ENCODE data around the gene LAMA4.

Gene LAMA4

DNA sequence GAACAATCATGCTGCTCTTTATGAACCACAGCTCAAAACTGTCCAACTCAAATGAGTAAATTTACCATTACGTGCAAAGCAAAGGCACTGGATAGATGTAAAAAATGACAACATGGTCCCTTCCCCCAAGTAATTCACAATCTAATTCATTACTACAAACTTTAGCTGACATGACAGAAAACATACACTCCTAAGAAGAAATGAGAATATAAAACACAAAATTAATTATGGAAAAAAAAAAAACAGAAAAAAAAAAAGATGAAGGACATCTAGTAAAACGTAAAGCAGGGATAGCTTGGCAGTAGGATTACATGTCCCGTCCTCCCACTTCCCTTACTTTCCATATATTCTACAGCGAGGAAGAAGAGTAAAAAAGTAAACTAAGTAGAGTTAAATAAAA, 172.8 kb downstream of the LAMA4 start:
- Histone ChIP-seq H3K27me3 (ENCODE audit: insufficient read depth, low read length) (no peaks in the 10 kb centered on the region), H3K4me3 (ENCODE audit: low read length) (no peak overlapping the region), H3K4me1 (ENCODE audit: insufficient read depth, low read length) (peaks cover 6% of the 10 kb centered on the region), H3K9me3 (ENCODE audit: low read length) (no peaks in the 10 kb centered on the region), H2AFZ (ENCODE audit: low read depth, low read length) (no peak overlapping the region), H3K36me3 (ENCODE audit: insufficient read depth, low read length) (peaks cover 62% of the 10 kb centered on the region)

- H3K27me3 ChIP-seq (ENCODE audit: insufficient read depth, low read length) = no peaks in the 10 kb centered on the region
Measured at GRCh38 chr6:112066606-112067005, 187.8 kb downstream of the LAMA4 start.

GRCh38 chr6:112065426-112065986, 188.9 kb downstream of the LAMA4 start:
- Histone ChIP-seq H3K4me3 (ENCODE audit: low read length) (no peak overlapping the region), H3K4me1 (ENCODE audit: insufficient read depth, low read length) (peaks cover 4% of the 10 kb centered on the region), H3K27me3 (ENCODE audit: insufficient read depth, low read length) (no peaks in the 10 kb centered on the region), H2AFZ (ENCODE audit: low read depth, low read length) (no peak overlapping the region), H3K9me3 (ENCODE audit: low read length) (no peaks in the 10 kb centered on the region), H3K36me3 (ENCODE audit: insufficient read depth, low read length) (peaks cover 13% of the 10 kb centered on the region)

More at GRCh38 chr6:112066606-112067005, 187.8 kb downstream of the LAMA4 start:
- no peaks in the 10 kb centered on the region for H3K9me3 ChIP-seq (ENCODE audit: low read length)
- H2AFZ ChIP-seq (ENCODE audit: low read depth, low read length) = no peak overlapping the region
- peaks cover 23% of the 10 kb centered on the region for H3K36me3 ChIP-seq (ENCODE audit: insufficient read depth, low read length)
- H3K4me1 ChIP-seq (ENCODE audit: insufficient read depth, low read length) = no peaks in the 10 kb centered on the region
- H3K4me3 ChIP-seq (ENCODE audit: low read length) = no peak overlapping the region

DNA sequence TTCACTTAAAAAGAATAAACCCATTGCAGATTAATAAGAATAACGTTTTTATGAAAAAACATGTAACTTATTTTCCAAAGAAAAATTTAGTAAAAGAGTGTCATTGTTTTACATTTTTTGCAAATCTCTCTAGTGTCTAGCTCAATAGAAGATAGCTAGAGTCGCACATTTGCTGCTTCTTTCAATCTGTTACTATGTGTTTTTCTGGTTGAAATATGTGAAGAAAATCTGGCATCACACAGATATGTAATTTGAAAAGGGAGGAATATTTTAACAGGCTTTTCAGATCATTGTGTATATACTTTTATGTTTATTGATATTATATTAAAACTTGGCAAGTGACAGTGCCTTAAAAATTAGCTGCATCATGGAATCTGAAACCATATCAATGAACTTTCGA, 191.4 kb downstream of the LAMA4 start:
- Histone ChIP-seq H3K4me3 (ENCODE audit: low read length) (no peak overlapping the region), H3K4me1 (ENCODE audit: insufficient read depth, low read length) (peaks cover 4% of the 10 kb centered on the region), H3K9me3 (ENCODE audit: low read length) (no peaks in the 10 kb centered on the region), H3K36me3 (ENCODE audit: insufficient read depth, low read length) (no peaks in the 10 kb centered on the region), H3K27me3 (ENCODE audit: insufficient read depth, low read length) (no peaks in the 10 kb centered on the region), H2AFZ (ENCODE audit: low read depth, low read length) (no peak overlapping the region)

- no peaks in the 10 kb centered on the region for H3K36me3 ChIP-seq (ENCODE audit: insufficient read depth, low read length)
- no peaks in the 10 kb centered on the region for H3K9me3 ChIP-seq (ENCODE audit: low read length)
- no peaks in the 10 kb centered on the region for H3K27me3 ChIP-seq (ENCODE audit: insufficient read depth, low read length)
- H2AFZ ChIP-seq (ENCODE audit: low read depth, low read length) = no peak overlapping the region
- no peak overlapping the region for H3K4me3 ChIP-seq (ENCODE audit: low read length)
- H3K4me1 ChIP-seq (ENCODE audit: insufficient read depth, low read length) = peaks cover 4% of the 10 kb centered on the region
Measured at GRCh38 chr6:112061605-112062004, 192.8 kb downstream of the LAMA4 start.
